HPDE6-E6E7 (cell line): Measurements from ENCODE around the gene DDC.
"Not testable (repeated sequence)": the region's sequence is repeated elsewhere in the genome, so short reads cannot be mapped to it uniquely, and the experiment has no call there.

Experiments
- DNase-seq: peaks from one replicate; pipeline ENCODE4 v3.0.0; 2011; ENCODE audit warnings: missing footprints; ENCODE audit errors: extremely low spot score

The DDC gene

GRCh38 chr7:50486512-50486911, 78.7 kb downstream of the DDC start:
- DNase-seq = no peak

- DNase-seq = no peak
Measured at GRCh38 chr7:50481867-50482266, 83.3 kb downstream of the DDC start.

GRCh38 chr7:50480797-50481196, 84.4 kb downstream of the DDC start:
- DNase-seq = no peak

GRCh38 chr7:50479743-50480517, 85.3 kb downstream of the DDC start:
- DNase-seq = no peak

- no peak for DNase-seq
Measured at GRCh38 chr7:50477640-50478039, 87.6 kb downstream of the DDC start.

GRCh38 chr7:50476953-50477625, 88.1 kb downstream of the DDC start:
- DNase-seq = no peak

- DNase-seq = no peak
Measured at GRCh38 chr7:50475340-50475739, 89.9 kb downstream of the DDC start.

GRCh38 chr7:50474382-50475160, 90.6 kb downstream of the DDC start:
- no peak for DNase-seq

GRCh38 chr7:50473531-50473930, 91.7 kb downstream of the DDC start:
- no peak for DNase-seq

GRCh38 chr7:50472427-50472826, 92.8 kb downstream of the DDC start:
- no peak for DNase-seq

- no peak for DNase-seq
Measured at GRCh38 chr7:50471970-50472369, 93.2 kb downstream of the DDC start.

- no peak for DNase-seq
Measured at GRCh38 chr7:50470250-50471163, 94.7 kb downstream of the DDC start.

GRCh38 chr7:50469181-50469580, 96.0 kb downstream of the DDC start:
- DNase-seq = no peak

- DNase-seq = peak; percentile 79
Measured at GRCh38 chr7:50467817-50468610, 97.2 kb downstream of the DDC start.

GRCh38 chr7:50466815-50467585, 98.2 kb downstream of the DDC start:
- no peak for DNase-seq

GRCh38 chr7:50463035-50463434, 102.2 kb downstream of the DDC start:
- DNase-seq = no peak

GRCh38 chr7:50462361-50462760, 102.8 kb downstream of the DDC start:
- no peak for DNase-seq

- DNase-seq = no peak
Measured at GRCh38 chr7:50461695-50462094, 103.5 kb downstream of the DDC start.

- DNase-seq = not testable (repeated sequence)
Measured at GRCh38 chr7:50459183-50459582, 106.0 kb downstream of the DDC start.

- DNase-seq = not testable (repeated sequence)
Measured at GRCh38 chr7:50458651-50459050, 106.6 kb downstream of the DDC start.
